HG03521 (cell line): ENCODE data around the gene PTPN2.
"Not testable (repeated sequence)": the region's sequence is repeated elsewhere in the genome, so short reads cannot be mapped to it uniquely, and the experiment has no call there.

Source experiments
- ATAC-seq: cut with Tn5 transposase; IDR thresholded peaks from one replicate; pipeline ENCODE4 v1.9.1; 2021; ENCODE audit warnings: mild to moderate bottlenecking, moderate library complexity; ENCODE audit not compliant: unreplicated experiment

PTPN2 gene

GRCh38 chr18:12776821-12777471 lies 107.1 kb downstream of the PTPN2 start:
- ATAC-seq, result no peak

- not testable (repeated sequence) for ATAC-seq
Observed at GRCh38 chr18:12776415-12776814, 107.6 kb downstream of the PTPN2 start.

- no peak for ATAC-seq
Observed at GRCh38 chr18:12774982-12775381, 109.1 kb downstream of the PTPN2 start.

GRCh38 chr18:12773369-12773768 lies 110.7 kb downstream of the PTPN2 start:
- ATAC-seq, result no peak

- no peak for ATAC-seq
Observed at GRCh38 chr18:12772111-12772510, 111.9 kb downstream of the PTPN2 start.

- no peak for ATAC-seq
Observed at GRCh38 chr18:12770469-12771219, 113.4 kb downstream of the PTPN2 start.

- ATAC-seq, result no peak
Observed at GRCh38 chr18:12769644-12770440, 114.2 kb downstream of the PTPN2 start.

- no peak for ATAC-seq
Observed at GRCh38 chr18:12769136-12769535, 114.9 kb downstream of the PTPN2 start.

- ATAC-seq, result no peak
Observed at GRCh38 chr18:12768625-12769024, 115.4 kb downstream of the PTPN2 start.

- ATAC-seq, result no peak
Observed at GRCh38 chr18:12767580-12768155, 116.4 kb downstream of the PTPN2 start.

GRCh38 chr18:12766986-12767433 lies 117.0 kb downstream of the PTPN2 start:
- ATAC-seq, result no peak

- ATAC-seq, result no peak
Observed at GRCh38 chr18:12765586-12765985, 118.5 kb downstream of the PTPN2 start.

- no peak for ATAC-seq
Observed at GRCh38 chr18:12765126-12765525, 118.9 kb downstream of the PTPN2 start.

GRCh38 chr18:12758566-12758965 lies 125.5 kb downstream of the PTPN2 start:
- ATAC-seq, result not testable (repeated sequence)

GRCh38 chr18:12756619-12757239 lies 127.3 kb downstream of the PTPN2 start:
- not testable (repeated sequence) for ATAC-seq

- not testable (repeated sequence) for ATAC-seq
Observed at GRCh38 chr18:12755606-12756005, 128.4 kb downstream of the PTPN2 start.

- no peak for ATAC-seq
Observed at GRCh38 chr18:12754511-12754910, 129.5 kb downstream of the PTPN2 start.

- no peak for ATAC-seq
Observed at GRCh38 chr18:12751891-12752290, 132.1 kb downstream of the PTPN2 start.

GRCh38 chr18:12751503-12751884 lies 132.5 kb downstream of the PTPN2 start:
- no peak for ATAC-seq

GRCh38 chr18:12750715-12751502 lies 133.1 kb downstream of the PTPN2 start:
- ATAC-seq, result no peak
